Left lung (tissue), 10 donors: ENCODE data around the gene AFAP1L2. TPM values are rescaled to one million over a fixed set of nuclear protein-coding genes. Genes with fewer than 3 reads are reported as not detected.

Source experiments
- ATAC-seq: fragments of 200-7000 bp; cut with Tn5 transposase; one replicate; pipeline ENCODE4 v1.9.1; 2020; ENCODE audit warnings: moderate library complexity
- DNase-seq, 4 donors: peaks; one replicate each; pipeline ENCODE4 v3.0.0-alpha.2; 2013 to 2020
- H3K27ac ChIP-seq, 2 donors: fragments of 200-600 bp; sonication (generic) in 1 of 2; one replicate each; pipeline versions ENCODE4 v1.5.0 to v1.8.0; 2020 to 2021
- H3K27me3 ChIP-seq, 2 donors: fragments of 200-600 bp; sonication (generic) in 1 of 2; one replicate each; pipeline versions ENCODE4 v1.5.0 to v1.8.0; 2020 to 2021
- H3K36me3 ChIP-seq, 2 donors: fragments of 200-600 bp; sonication (generic) in 1 of 2; one replicate each; pipeline versions ENCODE4 v1.5.0 to v1.8.0; 2020 to 2021
- H3K4me1 ChIP-seq, 2 donors: fragments of 200-600 bp; one replicate each; pipeline ENCODE4 v1.8.0; 2021
- H3K4me3 ChIP-seq, 2 donors: fragments of 200-600 bp; sonication (generic) in 1 of 2; one replicate each; pipeline versions ENCODE4 v1.5.0 to v1.8.0; 2020 to 2021; ENCODE audit warnings: mild to moderate bottlenecking in 1 of 2
- H3K9me3 ChIP-seq, 2 donors: fragments of 200-600 bp; sonication (generic) in 1 of 2; one replicate each; pipeline versions ENCODE4 v1.5.0 to v1.8.0; 2020 to 2021
- CTCF ChIP-seq, 2 donors: fragments of 200-600 bp; sonication (generic) in 1 of 2; IDR thresholded peaks; one replicate each; pipeline versions ENCODE4 v1.5.0 to v1.8.0; 2021; ENCODE audit warnings: antibody characterized with exemption in 2 of 2
- intact Hi-C, 2 donors: fragments of 100-400 bp; cut with DNase I; formaldehyde crosslinking; loops; one replicate each; pipeline versions ENCODE4 v1.11.2 to v1.14.2; 2022
- polyA plus RNA-seq, 6 donors: library from polyadenylated mRNA; unstranded; fragments of 120-200 nt; gene quantifications; one replicate each; pipeline ENCODE4 v1.2.1, GENCODE V29; 2013; ENCODE audit not compliant: insufficient read length in 6 of 6
- total RNA-seq, 2 donors: library from RNA; stranded (reverse); fragmentation: NEBNext Ultra II Directional; extraction: Animal tissue kit (Norgen Biotek cat#: 25700); gene quantifications; one replicate each; pipeline ENCODE4 v1.2.1, GENCODE V29; 2021
- donor health status: DM: no; HTN: yes; CAD: no.
- donor health status: DM: no; HTN: no; CAD: no.

AFAP1L2 gene
- total and polyA plus RNA-seq, 8 donors: 6.4 to 43.3 (median 33.2) TPM

DNA sequence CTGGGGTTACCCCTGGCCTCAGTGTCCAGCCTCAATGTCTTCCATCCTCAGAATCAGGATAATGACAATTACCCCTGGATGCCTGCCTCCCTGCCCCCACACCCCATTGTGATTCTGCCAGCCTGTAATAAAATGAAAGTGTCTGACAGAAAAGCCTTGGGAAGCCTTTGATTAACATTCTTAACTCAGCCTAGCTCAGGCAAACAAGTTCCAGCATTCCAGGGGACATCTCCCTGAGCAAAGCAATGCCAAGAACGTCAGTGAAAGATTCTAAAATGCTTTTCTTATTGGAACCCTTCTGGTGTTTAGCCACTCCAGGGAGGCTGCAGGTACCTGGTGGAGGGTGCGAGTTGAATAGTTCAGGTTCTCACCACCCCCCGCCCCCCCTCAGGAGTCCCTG lies 18.7 kb downstream of the AFAP1L2 start:
- no peak overlapping the region for H3K27ac ChIP-seq
- H3K9me3 ChIP-seq: no peaks in the 10 kb centered on the region
- H3K27me3 ChIP-seq: no peaks in the 10 kb centered on the region
- no peak for DNase-seq
- no peak for ATAC-seq
- H3K36me3 ChIP-seq: no peaks in the 10 kb centered on the region
- no peak overlapping the region for H3K4me3 ChIP-seq
- intact Hi-C loops: no loop called here
- TF ChIP-seq CTCF (IDR thresholded peaks at IDR 0.05): no peak
- H3K4me1 ChIP-seq: no peaks in the 10 kb centered on the region

- Histone ChIP-seq H3K9me3 (no peaks in the 10 kb centered on the region), H3K4me3 (no peak overlapping the region), H3K4me1 (no peaks in the 10 kb centered on the region), H3K27me3 (no peaks in the 10 kb centered on the region), H3K36me3 (no peaks in the 10 kb centered on the region), H3K27ac (no peak overlapping the region)
- no peak for DNase-seq
- TF ChIP-seq CTCF (IDR thresholded peaks at IDR 0.05): no peak
- no peak for ATAC-seq
- intact Hi-C loops: no loop called here
Measured at GRCh38 chr10:114384601-114385000, 19.7 kb downstream of the AFAP1L2 start.

DNA sequence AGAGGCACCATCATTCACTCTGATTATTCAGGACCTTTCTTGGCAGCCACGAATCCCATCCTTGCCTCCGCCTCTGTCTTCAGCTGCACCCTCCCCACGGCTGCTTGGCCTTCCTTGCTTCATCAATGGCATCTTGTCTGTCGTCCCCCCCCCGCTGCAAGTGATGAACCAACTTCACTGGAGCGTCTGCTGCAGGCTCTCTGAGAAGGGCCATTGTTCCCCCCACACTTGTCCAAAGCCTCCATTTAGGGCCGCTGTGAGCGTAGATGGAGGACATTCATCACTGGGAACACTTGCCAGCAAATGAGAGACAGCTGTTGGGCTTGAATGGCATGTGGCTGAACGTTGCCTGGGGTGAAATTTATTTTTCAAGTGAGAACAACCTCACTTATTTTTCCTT lies 20.1 kb downstream of the AFAP1L2 start:
- intact Hi-C loops: no loop called here
- Histone ChIP-seq H3K36me3 (no peaks in the 10 kb centered on the region), H3K4me3 (no peak overlapping the region), H3K27ac (no peak overlapping the region), H3K27me3 (no peaks in the 10 kb centered on the region), H3K9me3 (no peaks in the 10 kb centered on the region), H3K4me1 (no peaks in the 10 kb centered on the region)
- ATAC-seq: no peak
- no peak for DNase-seq
- TF ChIP-seq CTCF (IDR thresholded peaks at IDR 0.05): no peak

DNA sequence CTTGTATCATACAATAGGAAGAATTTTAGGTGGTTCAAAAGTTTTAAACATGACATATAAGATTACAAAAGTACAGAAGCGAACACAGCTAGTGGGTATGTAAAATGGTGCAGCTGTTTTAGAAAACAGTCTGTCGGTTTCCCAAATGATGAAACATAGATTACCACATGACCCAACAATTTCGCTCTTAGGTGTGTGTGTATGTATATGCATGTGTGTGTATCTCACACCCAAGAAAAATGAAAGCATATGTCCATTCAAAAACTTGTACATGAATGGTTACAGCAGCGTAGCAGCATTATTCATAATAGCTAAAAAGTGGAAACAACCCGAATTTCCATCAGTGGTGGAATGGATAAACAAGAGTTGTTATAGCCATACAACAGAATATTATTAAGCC lies 23.5 kb downstream of the AFAP1L2 start:
- ATAC-seq (no peak), DNase-seq (no peak)
- no peak for TF ChIP-seq CTCF (IDR thresholded peaks at IDR 0.05)
- Histone ChIP-seq H3K4me3 (no peak overlapping the region), H3K4me1 (no peaks in the 10 kb centered on the region), H3K27me3 (no peaks in the 10 kb centered on the region), H3K36me3 (no peaks in the 10 kb centered on the region), H3K9me3 (no peaks in the 10 kb centered on the region), H3K27ac (no peak overlapping the region)
- intact Hi-C loops: no loop called here

DNA sequence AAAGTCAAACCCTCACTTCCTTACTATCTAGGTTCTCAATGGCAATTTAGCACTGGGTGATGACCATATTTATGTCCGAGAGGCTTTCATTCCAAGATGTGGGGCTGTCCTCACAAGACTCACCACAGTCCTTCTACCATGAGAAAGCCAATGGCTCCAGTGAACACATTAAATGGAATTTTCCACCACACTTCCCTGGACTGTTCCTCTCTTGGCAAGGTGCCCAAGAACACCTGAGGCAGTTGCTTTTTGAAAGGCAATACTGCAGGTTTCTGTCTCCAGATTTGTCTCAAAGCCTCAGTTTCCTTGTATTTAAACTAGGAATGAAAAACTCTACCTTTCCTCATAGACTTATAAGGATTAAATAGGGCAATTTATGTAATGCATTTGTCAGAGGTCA lies 24.2 kb downstream of the AFAP1L2 start:
- no peak for TF ChIP-seq CTCF (IDR thresholded peaks at IDR 0.05)
- no peaks in the 10 kb centered on the region for H3K4me1 ChIP-seq
- no peak overlapping the region for H3K27ac ChIP-seq
- H3K4me3 ChIP-seq: no peak overlapping the region
- no peak for ATAC-seq
- H3K27me3 ChIP-seq: no peaks in the 10 kb centered on the region
- intact Hi-C loops: no loop called here
- DNase-seq: no peak
- no peaks in the 10 kb centered on the region for H3K36me3 ChIP-seq
- no peaks in the 10 kb centered on the region for H3K9me3 ChIP-seq
